Aorta (tissue), 5 donors: ENCODE results near the gene USP17L25. TPM values are rescaled to one million over a fixed set of nuclear protein-coding genes. Genes with fewer than 3 reads are reported as not detected.
"Not testable (repeated sequence)": the region's sequence is repeated elsewhere in the genome, so short reads cannot be mapped to it uniquely, and the experiment has no call there.

Experiments
- ATAC-seq: fragments of 200-7000 bp; cut with Tn5 transposase; one replicate; pipeline ENCODE4 v1.9.1; 2022; ENCODE audit warnings: moderate library complexity; ENCODE audit not compliant: low FRiP score
- DNase-seq, 2 donors: peaks; one replicate each; pipeline ENCODE4 v3.0.0-alpha.2; 2020
- H3K27ac ChIP-seq, 2 donors: one replicate each; pipeline ENCODE4 v1.5.1; 2013; ENCODE audit warnings: low read length in 2 of 2, mild to moderate bottlenecking in 2 of 2, moderate library complexity in 2 of 2, control low read depth in 1 of 2, inconsistent platforms in 1 of 2, low read depth in 1 of 2
- H3K27me3 ChIP-seq, 2 donors: one replicate each; pipeline ENCODE4 v1.6.1; 2013; ENCODE audit warnings: control low read depth in 1 of 2, low read length in 1 of 2, mild to moderate bottlenecking in 1 of 2, moderate library complexity in 1 of 2; ENCODE audit not compliant: insufficient read depth in 2 of 2, control insufficient read depth in 1 of 2
- H3K36me3 ChIP-seq, 2 donors: one replicate each; pipeline ENCODE4 v1.6.1; 2013; ENCODE audit warnings: control low read depth in 1 of 2, low read length in 1 of 2, mild to moderate bottlenecking in 1 of 2; ENCODE audit not compliant: insufficient read depth in 2 of 2, control insufficient read depth in 1 of 2
- H3K4me1 ChIP-seq, 2 donors: one replicate each; pipeline ENCODE4 v1.6.1; 2013; ENCODE audit warnings: low read length in 2 of 2, control low read depth in 1 of 2, mild to moderate bottlenecking in 1 of 2, moderate library complexity in 1 of 2; ENCODE audit not compliant: insufficient read depth in 2 of 2, control insufficient read depth in 1 of 2
- H3K4me3 ChIP-seq, 2 donors: one replicate each; pipeline ENCODE4 v1.5.1; 2013; ENCODE audit warnings: low read length in 2 of 2, control low read depth in 1 of 2, mild to moderate bottlenecking in 1 of 2
- H3K9me3 ChIP-seq: one replicate; pipeline ENCODE4 v1.6.1; 2013; ENCODE audit warnings: mild to moderate bottlenecking, low read length; ENCODE audit not compliant: control insufficient read depth
- WGBS, 2 donors: extraction: QIAGEN DNeasy Blood & Tissue Kit; methylation state at CpG; one replicate each; pipeline ENCODE4 v1.1.7; 2013; 5-methylcytosine and 5-hydroxymethylcytosine counted together
- intact Hi-C, 2 donors: fragments of 100-400 bp; cut with DNase I; formaldehyde crosslinking; loops; one replicate each; pipeline versions ENCODE4 v1.14.2 to v1.15.0; 2022
- polyA plus RNA-seq, 2 donors: library from polyadenylated mRNA; stranded (reverse); fragments of 200-250 nt; gene quantifications; one replicate each; pipeline ENCODE4 v1.2.3, GENCODE V29; 2013
- total RNA-seq, 2 donors: library from RNA; stranded (reverse); fragmentation: NEBNext Ultra II Directional; extraction: Animal tissue kit (Norgen Biotek cat#: 25700); gene quantifications; one replicate each; pipeline ENCODE4 v1.2.1, GENCODE V29; 2021
- donor health status: healthy with polysubstance abuse.
- donor health status: Bipolar disorder and iron deficiency.
- donor health status: DM: no; HTN: no; CAD: no.
- donor health status: DM: no; HTN: no; CAD: no.
- donor health status: DM: yes; HTN: yes; CAD: no.

The USP17L25 gene
- total and polyA plus RNA-seq, 4 donors = not detected

DNA sequence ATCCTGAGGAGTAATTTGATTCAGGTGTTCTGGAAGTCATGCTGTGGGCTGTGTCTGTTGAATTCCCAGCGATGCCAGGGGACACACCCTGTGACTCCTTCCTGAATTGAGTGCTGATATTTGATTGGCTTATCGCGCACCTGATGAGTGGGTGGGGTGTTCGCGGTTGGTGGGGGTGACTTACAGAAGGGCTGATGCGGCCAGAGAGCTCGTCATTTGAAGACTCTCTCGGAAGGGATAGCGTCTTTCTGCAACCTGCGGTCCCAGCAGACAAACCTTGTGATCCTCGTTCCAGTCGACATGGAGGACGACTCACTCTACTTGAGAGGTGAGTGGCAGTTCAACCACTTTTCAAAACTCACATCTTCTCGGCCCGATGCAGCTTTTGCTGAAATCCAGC is 33.1 kb downstream of the USP17L25 start, which contains the start of gene USP17L30:
Gene USP17L30 (plus strand): TSS at position 301 of the 400 bp plus-strand sequence. CDS start 0 bp downstream, at position 301.
- H3K27ac ChIP-seq, intact Hi-C loops, H3K27me3 ChIP-seq, H3K36me3 ChIP-seq, ATAC-seq, H3K4me1 ChIP-seq, DNase-seq, H3K4me3 ChIP-seq, H3K9me3 ChIP-seq: not testable (repeated sequence)
- WGBS, 2 donors = no CpG with 5 or more reads among the region's 15 CpGs

DNA sequence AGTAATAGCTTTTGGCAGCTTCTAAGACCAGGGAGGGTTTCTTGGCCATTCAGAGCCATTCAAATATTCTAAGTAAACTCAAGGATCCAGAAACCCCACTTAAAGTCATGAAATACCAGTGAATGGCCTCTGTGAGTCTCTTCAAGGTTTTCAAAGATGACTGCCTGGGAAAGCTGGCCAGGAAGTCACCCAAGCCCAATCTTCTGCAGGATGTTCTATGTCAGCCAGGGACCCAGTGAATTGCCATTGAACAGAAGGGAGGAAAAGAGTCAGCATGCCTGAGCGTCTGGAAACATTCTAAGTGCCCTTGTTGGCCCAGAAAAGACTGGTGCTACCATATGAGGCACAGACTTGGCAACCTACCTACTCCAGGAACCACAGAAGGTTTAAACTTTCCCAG is 50.2 kb downstream of the USP17L25 start:
- H3K36me3 ChIP-seq, DNase-seq, intact Hi-C loops, H3K4me1 ChIP-seq, H3K4me3 ChIP-seq, H3K9me3 ChIP-seq, H3K27me3 ChIP-seq, H3K27ac ChIP-seq, ATAC-seq: not testable (repeated sequence)
- 0 to 12% methylated on average over 1 of the region's 1 CpG for WGBS, 2 donors

Other genes starting within 250 kb of the USP17L25 start
- gene FAM90A26, start 159.5 kb upstream of the USP17L25 start, total RNA-seq = not detected
- gene FAM90A26, start 159.5 kb upstream of the USP17L25 start, polyA plus RNA-seq = not detected
- gene USP17L10, start 119.3 kb upstream of the USP17L25 start, total RNA-seq = not detected
- gene USP17L10, start 119.3 kb upstream of the USP17L25 start, polyA plus RNA-seq = not detected
- gene USP17L11, start 114.5 kb upstream of the USP17L25 start, total RNA-seq = not detected
- not detected for gene USP17L11, start 114.5 kb upstream of the USP17L25 start, polyA plus RNA-seq
- not detected for gene USP17L12, start 109.8 kb upstream of the USP17L25 start, total RNA-seq
- not detected for gene USP17L12, start 109.8 kb upstream of the USP17L25 start, polyA plus RNA-seq
- gene USP17L13, start 105.0 kb upstream of the USP17L25 start, total RNA-seq = not detected
- gene USP17L13, start 105.0 kb upstream of the USP17L25 start, polyA plus RNA-seq = not detected
- gene USP17L15, start 95.5 kb upstream of the USP17L25 start, total RNA-seq = not detected
- gene USP17L15, start 95.5 kb upstream of the USP17L25 start, polyA plus RNA-seq = not detected
- gene USP17L17, start 86.0 kb upstream of the USP17L25 start, total RNA-seq = not detected
- not detected for gene USP17L17, start 86.0 kb upstream of the USP17L25 start, polyA plus RNA-seq
- not detected for gene USP17L18, start 81.3 kb upstream of the USP17L25 start, total RNA-seq
- not detected for gene USP17L18, start 81.3 kb upstream of the USP17L25 start, polyA plus RNA-seq
- gene USP17L19, start 76.5 kb upstream of the USP17L25 start, total RNA-seq = not detected
- not detected for gene USP17L19, start 76.5 kb upstream of the USP17L25 start, polyA plus RNA-seq
- gene USP17L20, start 71.8 kb upstream of the USP17L25 start, total RNA-seq = not detected
- not detected for gene USP17L20, start 71.8 kb upstream of the USP17L25 start, polyA plus RNA-seq
- not detected for gene USP17L21, start 67.0 kb upstream of the USP17L25 start, total RNA-seq
- not detected for gene USP17L21, start 67.0 kb upstream of the USP17L25 start, polyA plus RNA-seq
- not detected for gene USP17L22, start 62.3 kb upstream of the USP17L25 start, total RNA-seq
- gene USP17L22, start 62.3 kb upstream of the USP17L25 start, polyA plus RNA-seq = not detected
- not detected for gene USP17L24, start 4.7 kb upstream of the USP17L25 start, total RNA-seq
- not detected for gene USP17L24, start 4.7 kb upstream of the USP17L25 start, polyA plus RNA-seq
- not detected for gene USP17L26, start 4.7 kb downstream of the USP17L25 start, total RNA-seq
- gene USP17L26, start 4.7 kb downstream of the USP17L25 start, polyA plus RNA-seq = not detected
- not detected for gene USP17L5, start 9.5 kb downstream of the USP17L25 start, total RNA-seq
- not detected for gene USP17L5, start 9.5 kb downstream of the USP17L25 start, polyA plus RNA-seq
- not detected for gene USP17L27, start 14.2 kb downstream of the USP17L25 start, total RNA-seq
- gene USP17L27, start 14.2 kb downstream of the USP17L25 start, polyA plus RNA-seq = not detected
- not detected for gene USP17L28, start 19.0 kb downstream of the USP17L25 start, total RNA-seq
- gene USP17L28, start 19.0 kb downstream of the USP17L25 start, polyA plus RNA-seq = not detected
- gene USP17L29, start 23.7 kb downstream of the USP17L25 start, total RNA-seq = not detected
- gene USP17L29, start 23.7 kb downstream of the USP17L25 start, polyA plus RNA-seq = not detected
- not detected for gene USP17L30, start 33.2 kb downstream of the USP17L25 start, total RNA-seq
- gene USP17L30, start 33.2 kb downstream of the USP17L25 start, polyA plus RNA-seq = not detected
- not detected for gene DEFB131A, start 114.5 kb downstream of the USP17L25 start, total RNA-seq
- gene DEFB131A, start 114.5 kb downstream of the USP17L25 start, polyA plus RNA-seq = not detected